ELR (cell line): Measurements from ENCODE around the gene SEMA5B.

Experiments used
- DNase-seq: peaks from one replicate; pipeline ENCODE4 v3.0.0-alpha.2; 2015; ENCODE audit warnings: low read depth

The SEMA5B gene

DNA sequence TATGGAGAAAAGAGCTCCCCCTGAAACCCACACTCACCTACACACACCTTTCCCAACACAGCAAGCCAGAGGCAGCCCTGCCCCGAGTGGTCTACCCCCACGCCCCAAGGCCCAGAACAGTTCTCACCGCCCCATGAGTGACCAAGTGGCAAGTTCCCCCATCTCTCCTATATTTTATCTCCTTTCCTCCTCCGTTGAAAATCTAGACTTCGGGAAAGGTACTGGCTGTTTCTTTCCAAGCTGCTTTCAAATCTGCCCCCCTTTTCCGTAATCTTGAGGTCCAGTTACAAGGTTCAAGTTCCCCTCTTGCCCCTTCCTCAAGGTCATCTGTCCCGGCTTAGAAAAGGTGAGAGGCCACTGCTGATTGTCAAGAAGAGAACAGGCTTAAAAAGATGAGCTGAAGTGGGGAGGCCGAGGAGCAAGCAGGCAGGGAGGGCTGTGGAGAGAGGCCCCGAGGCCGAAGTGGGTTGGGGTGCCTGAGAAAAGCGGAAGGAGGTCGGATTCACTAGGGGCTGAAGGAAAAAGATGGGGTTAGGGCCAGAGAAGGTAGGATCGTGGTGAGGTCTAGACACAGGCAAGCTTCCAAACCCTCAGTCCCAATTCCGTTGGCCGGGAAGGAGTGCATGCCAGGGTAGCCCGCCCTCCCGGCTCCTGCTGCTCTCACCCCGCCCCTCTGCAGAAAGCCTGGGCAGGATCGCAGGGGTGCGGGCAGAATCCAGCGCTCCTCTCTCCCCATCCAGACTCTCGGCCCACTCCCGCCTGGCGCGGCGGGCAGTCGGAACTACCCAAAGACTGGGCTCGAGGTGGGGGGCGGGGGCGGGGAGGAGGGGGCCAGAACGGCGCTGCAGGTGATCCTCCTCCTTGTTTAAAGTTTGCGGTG, 1.7 kb downstream of the SEMA5B start:
- DNase-seq = no peak

DNA sequence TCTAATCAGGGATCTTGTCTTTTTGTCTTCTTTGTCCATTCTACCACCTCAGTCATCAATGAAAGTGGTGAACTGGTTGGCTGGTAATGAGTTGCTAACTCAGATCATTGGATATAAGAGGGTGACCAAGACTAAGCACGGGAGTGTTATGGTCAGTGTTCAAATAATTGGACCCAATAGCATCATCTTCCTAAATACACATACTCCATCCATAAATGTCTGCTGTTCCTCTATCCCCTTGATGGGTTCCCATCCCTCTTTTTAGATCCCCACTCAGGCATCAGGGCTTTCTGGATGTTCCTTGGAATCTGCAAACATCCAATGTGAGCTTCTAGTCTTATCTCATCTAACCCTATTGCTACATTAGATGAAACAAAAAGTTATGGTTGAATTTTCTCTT, 3.5 kb downstream of the SEMA5B start:
- no peak for DNase-seq

DNA sequence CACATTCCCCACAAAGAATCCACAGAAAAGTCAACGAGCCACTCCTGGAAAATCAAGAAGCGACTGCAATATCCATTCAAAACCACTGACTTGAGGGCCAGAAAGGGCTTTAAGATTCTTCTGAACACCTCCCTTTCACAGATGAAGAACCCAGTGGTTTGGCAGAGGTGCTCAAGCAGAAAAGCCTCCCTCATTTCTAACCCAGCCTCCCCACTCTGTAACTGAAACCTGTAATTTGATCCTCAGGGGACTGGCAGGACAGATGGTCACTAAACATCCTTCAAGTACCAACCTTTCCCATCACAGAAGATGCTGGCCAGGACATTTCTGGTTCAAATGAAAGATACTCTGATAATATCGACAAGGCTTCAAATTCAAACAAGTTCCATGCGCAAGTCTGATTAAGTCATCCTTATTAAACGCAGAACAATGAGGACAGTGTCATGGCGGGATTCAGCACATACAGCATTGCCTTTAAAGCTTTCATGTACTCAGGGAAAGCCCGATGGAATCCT, 5.5 kb downstream of the SEMA5B start:
- no peak for DNase-seq

DNA sequence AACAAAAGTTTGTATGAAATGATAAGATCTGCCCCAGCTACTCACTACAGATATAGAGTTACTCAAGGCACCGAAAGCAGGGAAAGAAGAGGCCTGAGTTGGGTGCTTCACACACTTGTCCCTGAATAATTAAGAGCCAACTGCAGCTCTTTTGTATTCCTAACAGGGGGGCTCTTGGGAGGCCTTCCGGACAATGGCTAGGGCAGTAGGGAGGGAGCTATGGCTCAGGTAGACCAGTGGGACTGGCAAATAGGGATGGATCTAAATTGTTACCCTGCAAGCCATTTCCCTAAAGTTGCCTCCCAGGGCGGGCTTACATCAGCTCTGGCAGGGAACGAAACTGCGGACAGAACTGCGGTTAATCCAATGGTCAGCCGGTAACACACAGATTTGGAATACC, 6.2 kb downstream of the SEMA5B start:
- DNase-seq = no peak

DNA sequence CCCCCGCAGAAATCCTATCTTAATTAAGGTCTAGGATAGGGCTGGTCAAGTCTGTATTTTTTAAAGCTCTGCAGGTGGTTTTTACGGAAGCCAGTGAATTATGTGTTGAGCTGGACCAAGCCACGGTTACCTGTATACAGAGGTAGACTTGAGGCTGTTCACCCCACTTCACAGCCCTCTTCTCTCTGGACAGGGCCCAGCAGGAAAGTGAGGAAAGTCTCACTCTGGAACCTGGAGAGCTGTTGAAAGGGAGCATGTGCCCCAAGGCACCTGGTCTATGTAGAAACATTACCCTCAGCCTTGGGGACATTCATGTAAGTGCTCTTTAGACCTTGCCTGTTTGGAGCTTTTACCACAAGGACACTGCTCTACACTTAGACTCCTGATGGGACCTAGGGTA, 6.9 kb downstream of the SEMA5B start:
- no peak for DNase-seq

DNA sequence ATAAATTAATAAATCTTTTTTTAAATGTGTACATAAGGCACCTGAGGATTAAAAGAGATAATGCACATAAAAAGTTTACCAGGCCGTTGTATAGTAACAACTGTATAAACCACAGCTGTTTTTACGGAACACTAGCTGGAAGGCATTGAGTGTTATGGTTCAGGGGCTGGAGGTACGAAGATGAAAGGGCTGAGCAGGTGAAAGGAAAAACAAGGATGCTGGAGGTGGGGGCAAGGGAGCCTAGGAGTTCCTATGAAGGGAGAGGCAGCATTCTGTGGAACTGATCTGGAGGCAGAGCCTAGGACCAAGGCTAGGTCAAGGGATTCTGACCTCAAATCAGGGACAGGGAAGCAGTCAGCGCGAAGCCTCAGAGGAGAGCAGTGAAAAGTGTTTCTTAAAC, 8.0 kb downstream of the SEMA5B start:
- no peak for DNase-seq

DNA sequence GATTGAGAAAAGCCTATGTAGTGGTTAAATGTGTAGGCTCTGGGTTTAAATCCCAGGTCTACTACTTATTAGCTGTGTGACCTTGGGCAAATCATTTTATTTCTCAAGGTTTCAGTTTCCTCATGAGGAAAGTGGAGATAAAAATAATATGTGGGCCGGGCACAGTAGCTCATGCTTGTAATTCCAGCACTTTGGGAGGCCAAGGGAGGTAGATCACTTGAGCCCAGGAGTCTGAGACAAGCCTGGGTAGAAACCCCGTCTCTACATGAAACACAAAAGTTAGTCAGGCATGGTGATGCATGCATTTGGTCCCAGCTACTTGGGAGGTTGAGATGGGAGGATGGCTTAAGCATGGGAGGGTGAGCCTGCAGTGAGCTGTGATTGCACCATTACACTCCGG, 8.4 kb downstream of the SEMA5B start:
- DNase-seq = no peak

DNA sequence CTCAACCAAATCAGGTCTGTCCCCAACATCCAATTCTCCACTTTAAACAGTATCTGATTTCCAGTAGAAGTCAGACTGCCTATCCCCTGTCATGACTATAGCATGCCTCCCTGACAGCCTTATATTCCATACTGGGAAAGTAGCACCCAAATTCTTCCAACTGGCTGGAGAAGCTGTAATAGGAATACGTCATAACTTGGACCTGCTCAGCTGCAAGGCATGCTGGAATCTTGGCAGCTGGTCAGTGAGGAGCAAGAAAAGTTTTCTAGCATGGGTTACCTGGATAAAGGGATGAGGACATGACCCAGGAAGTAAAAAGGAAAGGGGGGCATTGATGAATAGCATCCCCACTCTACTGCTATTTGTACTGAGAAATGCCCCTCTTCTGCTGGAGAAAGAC, 8.9 kb downstream of the SEMA5B start:
- no peak for DNase-seq

DNA sequence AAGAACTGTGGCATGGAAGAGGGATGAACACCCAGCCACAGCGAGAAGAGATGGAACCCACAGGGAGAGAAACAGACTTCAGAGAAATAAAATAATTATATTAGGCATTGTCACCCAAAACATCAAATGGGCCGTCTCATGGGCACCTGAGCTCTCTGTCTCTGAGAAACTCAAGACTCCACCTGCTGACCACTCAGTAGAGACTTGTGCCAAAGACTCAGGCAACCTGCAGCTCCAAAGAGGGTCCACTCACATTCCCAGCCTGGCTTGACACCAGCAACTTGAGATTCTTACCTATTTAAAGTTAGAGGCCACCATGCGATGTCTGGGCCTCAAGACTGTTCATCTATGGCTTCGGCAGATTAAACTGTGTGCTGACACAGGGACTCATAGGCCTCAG, 12.0 kb downstream of the SEMA5B start:
- no peak for DNase-seq

DNA sequence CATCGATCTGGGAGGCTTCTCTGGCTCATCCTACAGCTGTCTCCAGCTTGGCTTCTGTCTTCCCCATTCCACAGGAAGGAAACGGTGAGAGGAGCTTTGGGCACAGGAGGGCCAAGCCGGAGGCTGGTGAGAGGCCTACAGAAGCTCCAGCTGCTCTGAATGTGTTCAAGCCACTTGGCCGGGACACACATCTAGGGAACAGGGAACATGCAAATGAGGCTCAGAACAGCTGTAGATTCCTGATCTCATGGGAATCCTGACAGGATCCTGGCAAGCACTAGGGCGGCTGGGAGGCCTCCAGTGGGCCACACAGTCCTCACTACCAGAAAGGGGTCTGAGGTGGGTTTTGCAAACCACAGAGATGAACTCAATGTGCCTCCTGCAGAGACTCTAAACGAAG, 13.7 kb downstream of the SEMA5B start:
- DNase-seq = no peak

DNA sequence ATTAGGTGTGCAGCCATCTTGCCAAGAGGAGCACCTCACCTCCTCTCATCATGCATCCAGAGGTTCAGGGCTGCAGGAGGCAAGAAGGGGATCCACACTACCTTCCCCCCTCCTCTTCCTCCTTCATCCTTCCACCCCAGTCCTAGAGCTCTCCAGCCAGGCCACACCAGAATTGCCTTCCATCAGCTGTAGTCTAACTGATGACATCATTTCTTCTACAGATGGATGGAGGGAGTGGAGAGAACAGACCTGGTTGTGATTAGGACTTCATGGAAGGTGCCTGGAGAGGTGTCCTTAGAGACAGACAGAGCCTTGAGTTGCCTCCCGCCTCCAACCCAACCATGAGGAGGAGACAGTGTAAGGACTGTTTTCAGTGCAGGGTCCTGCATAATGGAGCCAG, 14.9 kb downstream of the SEMA5B start:
- DNase-seq = no peak

DNA sequence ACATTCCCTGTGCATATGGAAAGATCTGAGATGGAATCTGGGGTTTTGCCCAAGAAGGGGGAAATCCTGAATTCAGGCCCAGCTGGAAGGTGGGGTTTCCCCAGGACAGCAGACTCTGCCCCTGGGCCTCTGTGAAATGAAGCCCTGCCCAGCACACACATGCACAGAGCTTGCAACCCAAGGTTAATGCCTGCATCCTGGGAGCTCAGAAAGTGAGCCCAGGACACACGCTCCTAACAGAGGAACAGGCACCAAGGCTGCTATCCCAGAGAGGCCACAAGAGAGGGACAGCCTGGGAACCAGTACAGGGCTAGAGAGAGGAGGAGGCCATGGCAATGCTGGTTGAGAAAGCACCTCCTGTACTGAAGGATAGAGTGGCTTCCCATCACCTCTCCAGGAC, 16.1 kb downstream of the SEMA5B start:
- no peak for DNase-seq

DNA sequence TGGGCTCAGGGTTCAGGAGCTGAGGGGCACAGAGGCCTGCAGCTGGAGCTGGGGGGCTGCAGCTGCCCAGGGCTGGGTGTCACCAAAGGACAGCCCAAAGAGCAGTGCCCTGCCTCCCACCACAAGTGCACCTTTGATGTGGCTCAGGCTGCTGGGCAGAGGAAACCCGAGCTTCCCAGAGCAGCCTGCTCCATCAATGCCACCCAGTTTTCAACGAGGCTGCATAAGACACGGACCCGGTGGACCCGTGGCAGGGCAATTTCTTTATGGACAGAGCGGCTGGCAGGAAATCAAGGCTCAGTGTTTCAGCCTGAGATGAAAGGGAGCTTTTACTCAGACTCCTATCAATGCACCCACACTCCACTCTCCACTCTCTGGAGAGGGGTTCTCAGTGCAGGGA, 18.7 kb downstream of the SEMA5B start:
- no peak for DNase-seq

DNA sequence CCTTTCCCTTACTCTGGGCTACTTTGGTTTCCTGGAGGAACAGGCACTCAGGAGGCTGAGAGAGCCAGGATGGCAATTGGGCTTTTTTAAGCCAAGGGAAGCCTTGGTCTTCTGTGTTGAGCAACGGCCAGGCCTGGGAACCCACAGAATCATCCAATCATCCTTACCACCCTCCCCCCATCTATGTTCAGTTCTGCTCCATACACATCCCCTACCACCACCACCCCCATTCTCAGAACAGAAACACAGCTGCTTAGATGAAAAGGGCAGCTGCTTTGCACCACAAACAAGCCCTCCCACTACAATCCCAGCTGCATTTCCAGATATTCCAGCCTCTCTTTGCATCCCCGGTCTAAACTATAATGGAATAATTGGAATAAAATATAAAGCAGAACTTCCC, 21.0 kb downstream of the SEMA5B start:
- no peak for DNase-seq

DNA sequence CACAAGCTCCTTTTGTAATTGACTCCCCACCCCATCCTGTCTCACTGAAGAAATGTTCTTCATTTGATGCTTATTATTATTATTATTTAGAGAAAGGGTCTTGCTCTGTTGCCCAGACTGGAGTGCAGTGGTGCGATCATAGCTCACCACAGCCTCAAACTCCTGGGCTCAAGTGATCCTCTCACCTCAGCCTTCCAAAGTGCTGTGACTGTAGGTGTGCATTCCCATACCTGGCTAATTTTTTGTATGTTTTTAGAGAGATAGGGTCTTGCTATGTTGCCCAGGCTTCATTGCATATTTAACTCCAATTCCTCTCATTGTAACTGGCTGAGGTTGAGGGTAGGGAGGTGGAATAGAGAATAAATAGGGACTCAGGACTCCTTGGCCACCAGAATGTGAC, 22.3 kb downstream of the SEMA5B start:
- no peak for DNase-seq

DNA sequence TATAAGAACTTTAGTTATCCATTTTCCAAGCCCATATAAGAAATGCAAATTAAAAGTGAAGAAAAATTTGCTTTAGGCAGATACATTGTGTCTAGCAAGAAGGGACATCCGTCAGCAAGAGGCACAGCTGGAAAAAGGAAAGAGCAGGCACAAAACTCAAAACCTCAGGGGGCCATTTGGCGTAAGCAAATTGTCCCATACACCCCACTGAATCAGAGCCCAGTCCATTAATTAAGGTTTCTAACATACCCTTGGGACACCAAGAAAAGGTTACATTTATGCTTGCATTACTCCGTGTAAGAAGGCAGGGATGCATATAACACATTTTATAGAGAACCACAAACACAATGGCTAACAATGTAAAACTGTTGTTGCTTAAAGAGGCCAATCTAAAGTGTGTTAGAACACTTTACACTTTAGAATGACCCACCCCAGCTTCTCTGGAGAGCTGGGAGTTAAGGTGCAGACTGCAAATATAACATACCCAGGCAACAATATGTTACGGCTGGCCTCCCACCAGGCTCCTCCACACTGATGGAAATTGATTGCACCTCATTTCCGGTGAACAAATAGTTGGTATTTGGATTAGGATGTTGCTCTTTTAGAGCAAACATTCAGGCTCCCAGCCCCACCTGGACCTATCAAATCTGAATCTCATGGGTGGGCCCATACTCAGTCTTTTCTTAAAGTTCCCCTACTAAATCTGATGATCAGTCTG, 23.2 kb downstream of the SEMA5B start:
- no peak for DNase-seq

DNA sequence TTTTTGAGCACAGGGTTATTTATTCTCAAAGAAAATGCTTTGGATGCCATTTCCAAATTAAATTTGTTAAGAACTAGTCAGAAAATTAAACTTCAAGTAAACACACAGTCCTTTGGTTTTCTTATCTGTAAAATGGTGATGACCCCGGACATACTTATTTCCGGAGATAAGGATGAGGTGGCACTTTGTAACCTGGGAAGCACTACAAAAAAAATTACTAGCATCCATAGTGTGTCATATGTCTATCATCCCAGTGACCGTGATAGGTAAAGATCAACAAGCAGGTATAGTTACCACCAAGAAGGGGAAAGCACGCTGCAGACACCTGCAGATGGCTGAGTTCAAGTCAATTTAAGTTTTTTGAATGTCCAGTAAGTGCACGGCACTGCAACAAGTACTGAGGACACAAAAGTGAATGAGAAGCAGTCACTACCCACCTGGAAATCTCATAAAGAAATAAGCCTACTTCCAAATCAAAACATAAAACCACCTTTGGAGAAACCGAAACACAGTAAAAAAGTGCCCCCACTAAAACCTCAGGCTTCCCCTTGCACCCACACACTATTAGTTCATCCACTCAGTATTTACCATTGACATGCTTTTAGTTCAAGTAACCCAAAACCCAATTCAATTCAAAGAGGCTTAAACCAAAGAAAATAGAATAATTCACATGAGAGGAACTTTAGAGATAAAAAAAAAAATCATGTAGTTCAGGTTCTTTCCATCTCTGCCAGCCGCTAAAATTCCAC, 24.6 kb downstream of the SEMA5B start:
- DNase-seq = no peak

DNA sequence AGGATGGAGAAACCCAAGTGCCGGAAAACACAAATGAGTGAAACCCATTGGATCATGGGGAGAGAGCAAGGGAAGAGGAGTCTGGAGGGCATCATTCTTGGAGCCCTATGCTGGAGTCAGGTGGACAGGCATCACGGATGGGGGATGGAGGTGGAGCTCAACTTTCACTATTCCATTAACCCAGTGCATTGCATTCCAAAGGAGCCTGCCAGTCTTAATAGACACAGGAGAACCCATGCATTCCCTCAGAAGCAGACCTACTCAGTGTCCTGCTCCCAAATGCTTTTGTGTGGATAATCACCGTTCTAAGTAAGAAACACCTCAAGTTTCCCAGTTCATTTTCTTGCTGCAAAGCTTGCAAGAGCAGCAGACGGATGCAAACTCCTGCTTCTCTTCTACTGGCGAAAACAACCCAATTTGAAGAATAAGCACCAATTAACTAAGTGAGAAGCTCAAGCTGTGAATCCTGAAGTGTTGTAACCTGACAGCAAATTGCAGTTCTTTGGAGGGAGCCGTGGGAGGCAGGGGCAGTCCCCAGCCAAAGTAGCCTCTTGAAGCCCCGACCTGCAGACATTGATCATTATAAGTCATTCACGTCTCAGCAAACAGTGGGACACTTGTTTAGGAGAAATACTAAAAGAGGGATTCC, 25.3 kb downstream of the SEMA5B start:
- DNase-seq = no peak

DNA sequence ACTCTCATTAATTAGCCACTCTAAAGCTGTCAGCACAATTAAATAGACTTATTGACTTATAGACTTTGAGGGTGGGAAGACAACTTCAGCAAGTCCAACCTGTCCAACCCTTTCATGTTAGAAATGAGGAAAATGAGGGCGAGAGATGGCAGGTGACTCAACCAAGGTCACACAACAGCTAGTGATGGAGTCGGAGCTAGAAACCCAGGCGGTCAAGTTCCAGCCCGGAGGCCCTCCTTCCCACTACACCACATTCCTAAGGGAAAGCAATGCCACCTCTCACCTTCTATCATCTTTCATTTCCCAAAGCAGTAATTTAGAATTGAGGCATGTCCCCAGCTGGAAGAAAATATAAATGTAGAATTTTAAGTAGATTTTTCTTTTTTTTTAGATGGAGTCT, 28.7 kb downstream of the SEMA5B start:
- DNase-seq = no peak

DNA sequence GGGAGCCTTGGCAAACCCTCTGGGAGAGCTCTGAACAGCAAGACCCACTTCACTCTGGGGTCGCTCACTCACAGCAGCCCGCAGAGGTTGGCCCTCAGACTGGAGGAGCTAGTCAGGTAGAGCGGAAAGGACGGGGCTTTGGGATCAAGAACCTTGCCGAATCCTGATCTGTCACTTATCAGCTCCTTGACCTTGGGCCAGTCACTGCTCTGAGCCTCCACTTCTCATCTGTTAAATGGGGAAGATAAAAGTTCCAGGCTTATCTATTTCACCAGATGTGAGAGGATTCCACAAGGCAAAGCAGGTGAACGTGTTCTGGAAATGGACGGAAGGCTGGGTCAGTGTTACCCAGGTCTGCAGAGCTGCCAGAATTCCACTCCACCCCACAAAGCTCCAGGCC, 29.4 kb downstream of the SEMA5B start:
- no peak for DNase-seq

DNA sequence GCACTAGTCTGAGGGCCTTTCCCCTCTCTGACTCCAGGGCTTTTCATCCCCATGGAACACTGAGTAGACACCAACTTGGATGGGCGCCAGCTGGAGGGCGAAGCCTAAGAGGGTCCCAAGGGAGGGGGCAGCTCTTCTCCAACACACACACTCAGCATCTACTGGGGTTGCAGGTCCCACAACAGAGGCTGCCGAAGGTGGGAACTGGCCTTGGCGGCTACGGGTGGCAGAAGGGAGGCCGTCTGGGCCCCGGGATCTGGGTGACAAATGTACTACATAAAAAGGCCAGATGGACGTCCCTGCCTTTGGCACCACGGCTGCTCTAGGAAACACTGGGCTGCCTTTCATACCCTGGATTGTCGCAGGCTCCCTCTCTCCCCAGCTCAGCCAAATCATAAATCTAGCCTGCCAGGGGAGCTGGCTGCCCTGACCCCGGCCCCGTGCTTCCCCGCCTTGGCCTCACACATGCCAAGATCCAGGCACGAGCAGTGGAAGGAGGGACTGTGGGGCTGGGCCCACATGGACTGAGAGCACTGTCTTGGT, 31.5 kb downstream of the SEMA5B start:
- no peak for DNase-seq

DNA sequence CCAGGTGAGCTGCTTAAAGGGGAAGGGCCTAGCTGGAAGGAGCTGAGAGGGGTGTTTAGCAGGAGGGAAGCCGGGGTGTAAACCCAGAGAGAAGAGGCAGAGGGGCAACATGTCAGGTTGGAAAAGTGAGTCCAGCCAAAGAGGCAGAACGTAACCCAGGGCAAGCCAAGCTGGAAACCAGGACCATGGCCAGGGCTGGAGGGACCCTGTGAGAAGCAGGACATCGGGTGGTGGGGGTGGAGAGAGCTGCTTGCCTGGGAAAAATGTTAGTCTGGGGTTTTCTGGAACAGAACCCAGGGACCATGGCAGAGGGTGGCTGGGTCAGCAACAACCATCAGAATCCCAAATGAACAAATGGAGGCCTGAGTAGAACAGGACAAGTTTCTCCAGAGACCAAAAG, 32.6 kb downstream of the SEMA5B start:
- no peak for DNase-seq
